C4-2B (cell line): ENCODE measurements around the gene MYLK3.

ENCODE experiments used
- CTCF ChIP-seq: fragments of 450-650 bp; conservative IDR thresholded peaks from 2 replicates; pipeline ENCODE4 v1.5.1; 2017; ENCODE audit warnings: mild to moderate bottlenecking
- ZFX ChIP-seq: fragments of 450-650 bp; IDR thresholded peaks from 2 replicates; pipeline ENCODE4 v1.6.1; 2017

- TF ChIP-seq CTCF (no peak), ZFX (no peak)
Observed at GRCh38 chr16:46796764-46797269, 48.7 kb upstream of the MYLK3 start.
